ENCODE measurements around the gene IFRD1.

IFRD1 gene

DNA sequence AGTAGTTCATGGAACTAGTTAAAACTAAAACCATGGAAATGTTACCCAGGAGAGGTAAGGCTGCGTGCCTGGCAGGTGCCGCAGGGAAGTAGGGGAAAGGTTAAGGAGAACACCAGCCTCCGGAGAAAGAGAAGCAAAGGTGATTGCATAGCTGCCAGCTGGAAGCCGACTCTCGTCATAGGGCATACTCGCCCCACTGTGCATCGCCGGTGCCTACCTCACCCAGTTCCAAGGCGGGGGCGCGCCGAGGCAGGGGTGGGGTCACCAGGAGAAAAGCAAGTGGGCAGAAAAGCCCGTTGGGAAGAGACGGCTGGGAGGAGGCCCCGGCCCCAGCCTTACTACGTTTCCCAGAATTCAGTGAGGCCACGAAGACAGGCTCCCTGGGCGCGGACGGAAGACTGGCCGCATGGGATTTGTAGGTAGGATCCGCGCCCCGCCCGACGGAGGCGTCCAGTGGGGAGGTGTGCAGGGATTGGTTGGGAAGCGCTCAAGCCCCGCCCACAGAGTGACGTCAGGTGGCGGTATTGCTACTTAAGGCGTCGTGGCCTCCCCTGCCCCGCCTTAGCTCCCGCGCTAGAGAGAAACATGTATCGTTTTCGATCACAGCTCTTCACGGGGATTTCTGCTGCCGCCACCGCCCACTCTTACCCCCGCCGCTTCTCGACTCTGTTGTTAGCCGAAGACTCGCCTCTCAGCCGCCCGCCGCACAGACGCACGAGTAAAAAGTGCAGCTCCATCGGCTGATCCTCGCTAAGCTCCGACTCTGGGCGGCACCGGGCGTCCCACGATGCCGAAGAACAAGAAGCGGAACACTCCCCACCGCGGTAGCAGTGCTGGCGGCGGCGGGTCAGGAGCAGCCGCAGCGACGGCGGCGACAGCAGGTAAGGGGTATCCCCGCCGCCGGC, at the start of gene IFRD1 (continued):
- no peak for TF ChIP-seq YY1 (tag by site-specific recombination; IDR thresholded peaks at IDR 0.05)
- no peak for TF ChIP-seq ZNF473 (tag by site-specific recombination; IDR thresholded peaks at IDR 0.05)
- TF ChIP-seq GLIS1 (tag by site-specific recombination; IDR thresholded peaks at IDR 0.05): peak; percentile 25; the same call in 1 of the 2 replicates
- no peak for TF ChIP-seq ZNF140 (tag by site-specific recombination; IDR thresholded peaks at IDR 0.05)
- TF ChIP-seq ZNF302 (tag by site-specific recombination; IDR thresholded peaks at IDR 0.05; ENCODE audit: low read depth): no peak
- no peak for TF ChIP-seq HOXA7 (CRISPR knock-in tag; IDR thresholded peaks at IDR 0.05; ENCODE audit: borderline replicate concordance)
- no peak for TF ChIP-seq ZNF549 (tag by site-specific recombination; IDR thresholded peaks at IDR 0.05)
- TF ChIP-seq SP7 (tag by site-specific recombination; IDR thresholded peaks at IDR 0.05): peak; percentile 35; the same call in 1 of the 2 replicates
- no peak for TF ChIP-seq HOXD13 (CRISPR knock-in tag; IDR thresholded peaks at IDR 0.05; ENCODE audit: borderline replicate concordance)
- TF ChIP-seq, protein P1, sequence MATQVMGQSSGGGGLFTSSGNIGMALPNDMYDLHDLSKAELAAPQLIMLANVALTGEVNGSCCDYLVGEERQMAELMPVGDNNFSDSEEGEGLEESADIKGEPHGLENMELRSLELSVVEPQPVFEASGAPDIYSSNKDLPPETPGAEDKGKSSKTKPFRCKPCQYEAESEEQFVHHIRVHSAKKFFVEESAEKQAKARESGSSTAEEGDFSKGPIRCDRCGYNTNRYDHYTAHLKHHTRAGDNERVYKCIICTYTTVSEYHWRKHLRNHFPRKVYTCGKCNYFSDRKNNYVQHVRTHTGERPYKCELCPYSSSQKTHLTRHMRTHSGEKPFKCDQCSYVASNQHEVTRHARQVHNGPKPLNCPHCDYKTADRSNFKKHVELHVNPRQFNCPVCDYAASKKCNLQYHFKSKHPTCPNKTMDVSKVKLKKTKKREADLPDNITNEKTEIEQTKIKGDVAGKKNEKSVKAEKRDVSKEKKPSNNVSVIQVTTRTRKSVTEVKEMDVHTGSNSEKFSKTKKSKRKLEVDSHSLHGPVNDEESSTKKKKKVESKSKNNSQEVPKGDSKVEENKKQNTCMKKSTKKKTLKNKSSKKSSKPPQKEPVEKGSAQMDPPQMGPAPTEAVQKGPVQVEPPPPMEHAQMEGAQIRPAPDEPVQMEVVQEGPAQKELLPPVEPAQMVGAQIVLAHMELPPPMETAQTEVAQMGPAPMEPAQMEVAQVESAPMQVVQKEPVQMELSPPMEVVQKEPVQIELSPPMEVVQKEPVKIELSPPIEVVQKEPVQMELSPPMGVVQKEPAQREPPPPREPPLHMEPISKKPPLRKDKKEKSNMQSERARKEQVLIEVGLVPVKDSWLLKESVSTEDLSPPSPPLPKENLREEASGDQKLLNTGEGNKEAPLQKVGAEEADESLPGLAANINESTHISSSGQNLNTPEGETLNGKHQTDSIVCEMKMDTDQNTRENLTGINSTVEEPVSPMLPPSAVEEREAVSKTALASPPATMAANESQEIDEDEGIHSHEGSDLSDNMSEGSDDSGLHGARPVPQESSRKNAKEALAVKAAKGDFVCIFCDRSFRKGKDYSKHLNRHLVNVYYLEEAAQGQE (tag by site-specific recombination; IDR thresholded peaks at IDR 0.05): no peak; the same call in 1 of the 2 replicates
- TF ChIP-seq, protein P2, sequence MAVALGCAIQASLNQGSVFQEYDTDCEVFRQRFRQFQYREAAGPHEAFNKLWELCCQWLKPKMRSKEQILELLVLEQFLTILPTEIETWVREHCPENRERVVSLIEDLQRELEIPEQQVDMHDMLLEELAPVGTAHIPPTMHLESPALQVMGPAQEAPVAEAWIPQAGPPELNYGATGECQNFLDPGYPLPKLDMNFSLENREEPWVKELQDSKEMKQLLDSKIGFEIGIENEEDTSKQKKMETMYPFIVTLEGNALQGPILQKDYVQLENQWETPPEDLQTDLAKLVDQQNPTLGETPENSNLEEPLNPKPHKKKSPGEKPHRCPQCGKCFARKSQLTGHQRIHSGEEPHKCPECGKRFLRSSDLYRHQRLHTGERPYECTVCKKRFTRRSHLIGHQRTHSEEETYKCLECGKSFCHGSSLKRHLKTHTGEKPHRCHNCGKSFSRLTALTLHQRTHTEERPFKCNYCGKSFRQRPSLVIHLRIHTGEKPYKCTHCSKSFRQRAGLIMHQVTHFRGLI (tag by site-specific recombination; IDR thresholded peaks at IDR 0.05): no peak
- peak; percentile 19 for TF ChIP-seq ZNF324 (tag by site-specific recombination; IDR thresholded peaks at IDR 0.05)
- TF ChIP-seq, protein P3, sequence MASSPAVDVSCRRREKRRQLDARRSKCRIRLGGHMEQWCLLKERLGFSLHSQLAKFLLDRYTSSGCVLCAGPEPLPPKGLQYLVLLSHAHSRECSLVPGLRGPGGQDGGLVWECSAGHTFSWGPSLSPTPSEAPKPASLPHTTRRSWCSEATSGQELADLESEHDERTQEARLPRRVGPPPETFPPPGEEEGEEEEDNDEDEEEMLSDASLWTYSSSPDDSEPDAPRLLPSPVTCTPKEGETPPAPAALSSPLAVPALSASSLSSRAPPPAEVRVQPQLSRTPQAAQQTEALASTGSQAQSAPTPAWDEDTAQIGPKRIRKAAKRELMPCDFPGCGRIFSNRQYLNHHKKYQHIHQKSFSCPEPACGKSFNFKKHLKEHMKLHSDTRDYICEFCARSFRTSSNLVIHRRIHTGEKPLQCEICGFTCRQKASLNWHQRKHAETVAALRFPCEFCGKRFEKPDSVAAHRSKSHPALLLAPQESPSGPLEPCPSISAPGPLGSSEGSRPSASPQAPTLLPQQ (tag by site-specific recombination; IDR thresholded peaks at IDR 0.05): no peak
- TF ChIP-seq, protein P4, sequence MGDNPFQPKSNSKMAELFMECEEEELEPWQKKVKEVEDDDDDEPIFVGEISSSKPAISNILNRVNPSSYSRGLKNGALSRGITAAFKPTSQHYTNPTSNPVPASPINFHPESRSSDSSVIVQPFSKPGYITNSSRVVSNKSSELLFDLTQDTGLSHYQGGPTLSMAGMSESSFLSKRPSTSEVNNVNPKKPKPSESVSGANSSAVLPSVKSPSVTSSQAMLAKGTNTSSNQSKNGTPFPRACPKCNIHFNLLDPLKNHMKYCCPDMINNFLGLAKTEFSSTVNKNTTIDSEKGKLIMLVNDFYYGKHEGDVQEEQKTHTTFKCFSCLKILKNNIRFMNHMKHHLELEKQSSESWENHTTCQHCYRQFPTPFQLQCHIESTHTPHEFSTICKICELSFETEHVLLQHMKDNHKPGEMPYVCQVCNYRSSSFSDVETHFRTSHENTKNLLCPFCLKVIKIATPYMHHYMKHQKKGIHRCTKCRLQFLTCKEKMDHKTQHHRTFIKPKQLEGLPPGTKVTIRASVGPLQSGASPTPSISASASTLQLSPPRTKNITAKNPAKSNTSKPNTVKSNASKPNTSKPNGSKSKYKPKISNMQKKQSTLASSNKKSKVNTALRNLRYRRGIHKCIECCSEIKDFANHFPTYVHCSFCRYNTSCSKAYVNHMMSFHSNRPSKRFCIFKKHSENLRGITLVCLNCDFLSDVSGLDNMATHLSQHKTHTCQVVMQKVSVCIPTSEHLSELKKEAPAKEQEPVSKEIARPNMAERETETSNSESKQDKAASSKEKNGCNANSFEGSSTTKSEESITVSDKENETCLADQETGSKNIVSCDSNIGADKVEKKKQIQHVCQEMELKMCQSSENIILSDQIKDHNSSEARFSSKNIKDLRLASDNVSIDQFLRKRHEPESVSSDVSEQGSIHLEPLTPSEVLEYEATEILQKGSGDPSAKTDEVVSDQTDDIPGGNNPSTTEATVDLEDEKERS (tag by site-specific recombination; IDR thresholded peaks at IDR 0.05): no peak
- no peak; the same call in 1 of the 2 replicates for TF ChIP-seq ZNF768 (tag by site-specific recombination; IDR thresholded peaks at IDR 0.05)
- TF ChIP-seq ZNF843 (tag by site-specific recombination; IDR thresholded peaks at IDR 0.05): peak; percentile 12; the same call in 1 of the 2 replicates
- TF ChIP-seq ZBTB10 (tag by site-specific recombination; IDR thresholded peaks at IDR 0.05): peak; percentile 86
- TF ChIP-seq HOXC10 (CRISPR knock-in tag; IDR thresholded peaks at IDR 0.05): no peak
- TF ChIP-seq, protein P5, sequence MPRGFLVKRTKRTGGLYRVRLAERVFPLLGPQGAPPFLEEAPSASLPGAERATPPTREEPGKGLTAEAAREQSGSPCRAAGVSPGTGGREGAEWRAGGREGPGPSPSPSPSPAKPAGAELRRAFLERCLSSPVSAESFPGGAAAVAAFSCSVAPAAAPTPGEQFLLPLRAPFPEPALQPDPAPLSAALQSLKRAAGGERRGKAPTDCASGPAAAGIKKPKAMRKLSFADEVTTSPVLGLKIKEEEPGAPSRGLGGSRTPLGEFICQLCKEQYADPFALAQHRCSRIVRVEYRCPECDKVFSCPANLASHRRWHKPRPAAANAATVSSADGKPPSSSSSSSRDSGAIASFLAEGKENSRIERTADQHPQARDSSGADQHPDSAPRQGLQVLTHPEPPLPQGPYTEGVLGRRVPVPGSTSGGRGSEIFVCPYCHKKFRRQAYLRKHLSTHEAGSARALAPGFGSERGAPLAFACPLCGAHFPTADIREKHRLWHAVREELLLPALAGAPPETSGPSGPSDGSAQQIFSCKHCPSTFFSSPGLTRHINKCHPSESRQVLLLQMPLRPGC (tag by site-specific recombination; IDR thresholded peaks at IDR 0.05): no peak
- TF ChIP-seq TSHZ1 (tag by site-specific recombination; IDR thresholded peaks at IDR 0.05; ENCODE audit: borderline replicate concordance): no peak

Data from HEK293 (cell line).